ENCODE data around the gene GRIN3A. TPM values are rescaled to one million over a fixed set of nuclear protein-coding genes. Genes with fewer than 3 reads are reported as not detected.
"Not testable (repeated sequence)": the region's sequence is repeated elsewhere in the genome, so short reads cannot be mapped to it uniquely, and the experiment has no call there.

Gene GRIN3A
- under 0.01 TPM in 1 of 2 replicates, not detected in the other for total RNA-seq

GRCh38 chr9:101738566-101739183 lies at the start of gene GRIN3A:
Gene GRIN3A, minus strand, starts transcription at chr9:101738647. Its CDS starts 668 bp downstream, at chr9:101737979.
- DNase-seq (ENCODE audit: low read depth, low spot score), result no peak

- no peak for DNase-seq (ENCODE audit: low read depth, low spot score)
These were observed 49.4 kb upstream of the GRIN3A start for GRCh38 chr9:101787891-101788290.

DNA sequence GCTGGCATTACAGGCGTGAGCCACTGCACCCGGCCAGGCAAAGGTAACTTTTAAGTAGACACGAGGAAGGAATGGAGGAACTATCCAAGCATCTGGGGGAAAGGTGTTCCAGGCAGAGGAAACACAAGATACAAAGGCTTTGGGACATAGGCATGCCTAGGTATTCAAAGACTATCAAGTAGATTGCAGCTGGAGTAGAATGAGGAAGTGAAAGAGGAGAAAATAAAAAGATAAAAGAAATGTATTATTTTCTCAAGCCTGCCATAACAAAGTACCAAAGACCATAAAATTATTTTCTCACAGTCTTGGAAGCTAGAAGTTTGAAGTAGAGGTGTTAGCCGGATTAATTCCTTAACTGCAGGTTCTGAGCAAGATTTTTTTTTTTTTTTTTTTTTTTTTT lies 39.9 kb upstream of the GRIN3A start:
- DNase-seq (ENCODE audit: low read depth, low spot score), result no peak

GRCh38 chr9:101764472-101764871 lies 26.0 kb upstream of the GRIN3A start:
- DNase-seq (ENCODE audit: low read depth, low spot score), result no peak

- no peak for DNase-seq (ENCODE audit: low read depth, low spot score)
These were observed 20.0 kb upstream of the GRIN3A start for GRCh38 chr9:101758304-101758930.

DNA sequence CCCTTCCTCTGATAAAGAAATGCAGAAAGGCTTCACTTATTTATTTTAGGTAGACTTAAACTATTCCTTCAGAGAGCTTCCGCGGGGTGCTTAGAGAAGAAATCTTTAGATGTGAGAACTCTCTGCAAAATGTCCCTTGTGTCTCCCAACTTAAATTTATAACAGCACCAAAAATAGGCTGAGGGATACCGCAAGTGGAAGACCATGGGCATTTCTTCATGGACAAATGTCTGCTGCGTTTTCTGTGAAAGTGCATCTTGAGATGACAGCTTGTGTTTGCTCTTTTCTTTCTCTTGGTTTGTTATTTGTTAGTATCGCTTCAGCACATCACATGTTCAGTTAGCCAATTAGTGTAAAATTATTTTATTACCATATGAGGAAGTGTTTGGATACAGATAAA lies 15.3 kb upstream of the GRIN3A start:
- DNase-seq (ENCODE audit: low read depth, low spot score), result no peak

GRCh38 chr9:101751895-101752294 lies 13.4 kb upstream of the GRIN3A start:
- no peak for DNase-seq (ENCODE audit: low read depth, low spot score)

DNA sequence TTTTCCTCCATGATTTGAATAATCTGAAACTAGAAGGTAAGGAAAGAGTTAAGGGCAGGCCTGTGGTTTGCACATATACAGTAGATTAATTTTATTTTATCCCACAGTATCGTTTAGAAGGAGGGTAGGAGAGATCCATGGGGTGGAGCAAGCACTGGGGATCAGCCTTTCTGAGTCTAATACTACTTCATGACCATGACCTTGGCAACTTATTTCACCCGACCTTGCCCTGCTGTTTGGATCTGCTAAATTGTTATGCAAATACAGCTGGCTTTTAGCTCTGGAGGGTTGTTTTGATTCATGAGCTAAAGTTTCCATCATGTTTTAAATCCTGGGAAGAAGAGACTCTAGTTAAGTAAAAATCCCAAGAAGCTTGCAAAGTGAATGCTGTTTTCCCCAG lies 864 bp upstream of the GRIN3A start:
- DNase-seq (ENCODE audit: low read depth, low spot score), result no peak

DNA sequence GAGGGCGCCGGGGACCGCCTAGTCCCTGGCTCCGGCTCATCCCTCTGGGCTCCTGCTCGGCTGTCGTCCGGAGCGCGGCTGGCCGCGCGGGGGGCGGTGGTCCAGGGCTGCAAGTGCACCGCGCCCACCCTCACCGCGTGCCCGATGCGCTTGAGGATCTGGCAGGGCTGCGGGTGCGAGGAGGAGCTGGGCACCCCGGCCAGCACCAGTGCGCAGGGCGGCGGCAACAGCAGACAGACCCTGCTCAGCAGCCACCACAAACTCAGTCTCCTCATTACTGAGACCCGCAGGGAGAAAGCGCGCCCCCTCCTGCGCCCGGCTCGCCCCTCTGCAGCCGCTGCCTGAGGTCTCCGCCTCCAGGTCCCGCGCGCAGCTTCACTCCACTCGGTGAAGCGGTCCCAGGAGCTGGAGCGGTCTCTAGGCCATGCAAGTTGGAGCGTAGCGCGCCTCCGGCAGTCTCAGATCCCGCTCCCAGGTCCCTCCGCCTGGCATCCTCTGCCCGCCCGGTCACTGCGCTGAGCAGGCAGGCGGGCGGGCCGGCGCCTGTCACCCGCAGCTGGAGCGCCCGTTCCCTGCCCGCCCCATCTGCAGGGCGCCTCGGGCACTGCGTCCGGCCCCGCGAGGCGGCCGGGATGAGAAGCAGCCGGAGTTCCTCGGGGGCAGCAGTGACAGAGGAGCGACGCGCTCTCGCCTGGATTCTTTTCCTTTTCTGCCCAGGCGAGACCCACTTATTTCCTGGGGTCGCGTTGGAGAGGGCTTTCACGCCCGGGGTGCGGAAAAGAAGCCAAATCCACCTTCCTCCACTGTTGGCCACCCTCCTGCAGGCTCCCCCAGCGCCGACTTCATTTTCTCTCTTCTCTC lies 512 bp downstream of the GRIN3A start:
- DNase-seq (ENCODE audit: low read depth, low spot score), result no peak

DNA sequence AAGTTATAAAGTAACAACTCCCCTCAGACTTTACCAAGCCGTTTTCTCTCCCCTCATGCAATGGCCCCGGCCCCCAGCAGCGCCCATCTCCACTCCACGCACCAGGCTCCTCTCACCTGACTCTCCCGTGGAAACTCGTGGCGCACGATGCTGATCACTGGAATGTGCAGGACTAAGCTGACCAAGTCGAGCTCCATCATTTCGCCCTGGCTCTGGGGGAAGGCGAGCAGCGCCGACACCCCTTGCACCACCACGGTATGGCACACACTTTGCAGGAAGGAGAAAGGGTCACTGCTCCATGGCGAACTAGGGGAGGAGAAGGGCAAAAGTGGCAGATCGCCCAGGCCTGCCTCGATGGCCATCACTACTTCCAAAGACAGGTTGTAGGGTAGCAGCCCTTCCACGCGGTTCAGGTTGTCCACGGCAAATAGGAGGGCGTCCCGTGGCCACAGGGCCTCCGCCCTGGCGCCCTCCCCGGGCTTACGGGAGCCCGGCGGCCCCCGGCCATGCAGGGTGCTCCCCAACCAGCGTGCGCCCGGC lies 1.2 kb downstream of the GRIN3A start:
- no peak for DNase-seq (ENCODE audit: low read depth, low spot score)

GRCh38 chr9:101736717-101737116 lies 1.7 kb downstream of the GRIN3A start:
- no peak for DNase-seq (ENCODE audit: low read depth, low spot score)

GRCh38 chr9:101731429-101731828 lies 7.0 kb downstream of the GRIN3A start:
- no peak for DNase-seq (ENCODE audit: low read depth, low spot score)

DNA sequence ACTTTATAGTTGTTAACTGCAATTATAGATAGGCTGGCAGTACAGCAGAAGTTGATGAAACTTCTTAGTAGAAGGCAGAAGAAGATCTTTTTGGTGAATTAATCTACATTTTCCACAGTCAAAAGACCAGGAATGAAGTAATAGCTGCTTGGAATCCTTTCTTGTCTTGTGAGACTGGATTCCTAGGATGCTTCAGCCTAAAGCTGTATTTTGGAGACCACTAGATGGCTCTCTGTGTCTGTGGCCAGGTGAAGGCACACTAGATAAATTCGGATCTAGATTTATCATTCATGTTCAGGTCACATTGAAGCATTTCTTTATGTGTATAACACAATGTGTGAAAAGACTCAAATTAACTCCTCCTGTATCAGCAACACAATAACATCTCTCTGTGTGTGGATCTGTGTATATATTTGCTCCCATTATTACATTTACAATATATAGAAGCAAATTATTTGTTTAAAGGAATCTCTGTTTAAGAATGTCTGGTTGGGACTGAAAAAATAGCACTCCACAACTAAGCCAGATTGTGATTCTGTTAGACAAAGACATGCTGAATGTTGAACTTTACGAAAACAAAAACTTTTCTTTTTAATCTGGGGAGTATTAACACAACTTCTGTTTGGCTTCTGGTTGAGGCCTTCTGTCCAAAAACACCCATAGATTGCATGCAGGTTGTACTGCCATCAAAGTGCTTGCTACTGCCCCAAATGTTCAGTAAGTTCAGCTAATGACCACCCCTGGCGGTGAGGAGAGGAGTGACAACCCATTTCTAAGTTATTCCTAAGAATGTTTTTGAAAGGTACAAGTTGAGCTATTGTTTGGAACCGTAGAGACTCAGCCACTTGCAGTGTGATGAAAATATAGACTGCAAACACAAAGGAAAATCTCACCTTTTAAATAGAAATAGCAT lies 10.6 kb downstream of the GRIN3A start:
- DNase-seq (ENCODE audit: low read depth, low spot score), result no peak

DNA sequence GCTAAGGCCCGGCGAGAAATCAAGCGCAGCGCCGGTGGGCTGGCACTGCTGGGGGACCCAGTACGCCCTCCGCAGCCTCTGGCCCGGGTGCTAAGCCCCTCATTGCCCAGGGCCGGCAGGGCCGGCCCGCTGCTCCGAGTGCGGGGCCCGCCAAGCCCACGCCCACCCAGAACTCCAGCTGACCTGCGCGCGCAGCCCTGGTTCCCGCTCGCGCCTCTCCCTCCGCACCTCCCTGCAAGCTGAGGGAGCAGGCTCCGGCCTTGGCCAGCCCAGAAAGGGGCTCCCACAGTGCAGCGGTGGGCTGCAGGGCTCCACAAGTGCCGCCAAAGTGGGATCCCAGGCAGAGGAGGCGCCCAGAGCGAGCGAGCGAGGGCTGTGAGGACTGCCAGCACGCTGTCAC lies 14.2 kb downstream of the GRIN3A start:
- not testable (repeated sequence) for DNase-seq (ENCODE audit: low read depth, low spot score)

DNA sequence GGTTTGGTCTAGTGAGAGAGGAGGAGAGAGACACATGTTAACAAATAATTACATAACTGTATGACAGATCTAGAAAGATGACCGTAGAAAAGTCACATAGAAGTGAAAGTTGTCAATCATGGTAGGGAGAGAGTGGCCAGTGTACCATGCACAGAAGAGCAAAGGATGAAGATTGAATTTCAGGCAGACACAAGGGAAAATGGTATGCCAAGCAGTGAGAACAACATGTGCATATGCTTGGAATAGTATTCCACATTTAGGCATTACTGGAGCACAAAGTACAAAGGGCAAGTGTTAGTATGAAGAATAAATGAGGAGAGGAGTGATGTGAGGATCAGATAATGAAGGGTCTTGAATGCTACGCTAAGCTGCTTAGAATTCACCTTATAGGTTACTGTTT lies 20.3 kb downstream of the GRIN3A start:
- DNase-seq (ENCODE audit: low read depth, low spot score), result no peak

DNA sequence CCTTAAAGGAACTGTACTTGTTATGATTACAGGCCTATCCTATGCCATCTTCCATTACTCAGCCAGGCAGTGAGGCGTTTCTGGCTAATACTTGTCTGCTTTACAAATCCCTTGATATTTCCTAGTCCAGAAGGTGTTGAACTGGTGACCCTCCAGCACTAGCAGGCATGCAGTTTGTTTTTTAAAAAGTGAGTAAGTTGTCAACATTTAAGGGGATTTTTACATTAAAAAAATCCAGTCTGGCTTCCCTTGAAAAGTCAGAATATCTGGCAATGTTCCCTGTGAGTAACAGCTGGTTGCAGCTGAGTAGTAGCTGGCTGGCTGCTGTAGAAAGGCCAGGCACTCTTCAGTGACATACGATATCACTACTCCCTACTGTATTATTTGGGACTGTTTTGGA lies 21.8 kb downstream of the GRIN3A start:
- no peak for DNase-seq (ENCODE audit: low read depth, low spot score)

DNA sequence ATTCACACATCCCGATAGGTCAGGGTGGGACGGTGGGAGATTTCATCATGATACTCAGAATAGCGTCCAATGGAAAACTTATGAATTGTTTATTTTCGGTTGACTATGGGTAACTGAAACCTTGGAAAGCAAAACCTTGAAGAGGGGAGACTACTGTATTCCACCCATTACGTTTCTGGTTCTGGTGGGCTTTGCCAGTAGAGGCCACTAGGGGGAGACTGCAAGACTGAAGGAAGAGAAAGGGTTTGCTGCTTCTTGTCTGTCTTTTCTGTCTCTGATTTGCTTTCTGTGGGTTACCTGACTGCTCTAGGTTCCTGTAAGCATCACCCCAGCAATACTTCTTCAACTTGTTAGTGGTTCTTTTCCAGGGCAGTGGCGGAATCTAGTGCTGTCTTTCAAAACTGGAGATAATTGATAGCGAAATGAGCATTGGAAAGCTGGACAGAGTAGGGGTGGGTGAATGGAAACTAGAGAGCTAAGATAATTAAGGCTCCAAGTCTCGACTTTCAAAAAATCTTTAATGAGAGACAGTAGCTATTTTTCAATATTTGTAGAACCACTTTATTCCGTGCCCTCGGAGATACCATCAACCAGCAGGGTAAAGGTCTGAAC lies 27.0 kb downstream of the GRIN3A start:
- no peak for DNase-seq (ENCODE audit: low read depth, low spot score)

GRCh38 chr9:101708855-101709254 lies 29.6 kb downstream of the GRIN3A start:
- DNase-seq (ENCODE audit: low read depth, low spot score), result no peak

GRCh38 chr9:101707721-101708120 lies 30.7 kb downstream of the GRIN3A start:
- DNase-seq (ENCODE audit: low read depth, low spot score), result no peak

DNA sequence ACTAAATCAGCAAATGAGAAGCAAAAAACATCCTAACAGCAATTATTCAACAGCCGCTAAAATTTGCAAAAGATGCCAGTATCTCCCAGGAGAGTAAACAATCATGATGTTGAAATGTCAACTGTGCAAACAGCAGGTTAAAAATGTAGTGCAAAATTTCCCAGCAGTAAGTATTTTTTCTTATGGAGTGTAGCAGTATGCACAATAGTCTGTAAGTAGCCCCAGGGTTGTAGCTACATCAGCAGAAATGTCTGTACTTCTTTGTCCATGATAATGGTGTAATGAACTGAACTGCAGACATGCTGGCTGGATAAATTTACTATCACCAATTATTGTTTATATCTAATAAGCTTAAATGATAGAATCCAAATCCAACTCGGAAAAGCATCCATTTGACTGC lies 31.4 kb downstream of the GRIN3A start:
- no peak for DNase-seq (ENCODE audit: low read depth, low spot score)
